Liver (tissue), 9 donors: Measurements from ENCODE around the gene DDX46. TPM values are rescaled to one million over a fixed set of nuclear protein-coding genes. Genes with fewer than 3 reads are reported as not detected.
A peak's percentile ranks its signal among the peaks of the same experiment; 100 is the strongest.

Source experiments
- DNase-seq: peaks from one replicate; pipeline ENCODE4 v3.0.0-alpha.2; 2017; ENCODE audit warnings: low spot score
- H3K27ac ChIP-seq, 2 donors: one replicate each; pipeline ENCODE4 v1.7.0; 2013; ENCODE audit warnings: inconsistent platforms in 2 of 2, low read length in 2 of 2, control low read depth in 1 of 2, low read depth in 1 of 2, mild to moderate bottlenecking in 1 of 2
- H3K27me3 ChIP-seq, 4 donors: one replicate each; pipeline versions ENCODE4 v1.6.1 to v1.7.0; 2013; ENCODE audit warnings: low read length in 3 of 4, inconsistent platforms in 1 of 4, mild to moderate bottlenecking in 1 of 4, moderate library complexity in 1 of 4; ENCODE audit not compliant: control insufficient read depth in 4 of 4, insufficient read depth in 4 of 4
- H3K36me3 ChIP-seq, 4 donors: one replicate each; pipeline versions ENCODE4 v1.6.1 to v1.7.0; 2013; ENCODE audit warnings: low read length in 3 of 4, mild to moderate bottlenecking in 3 of 4, low read depth in 1 of 4, moderate library complexity in 1 of 4; ENCODE audit not compliant: control insufficient read depth in 4 of 4, insufficient read depth in 3 of 4
- H3K4me1 ChIP-seq, 4 donors: one replicate each; pipeline versions ENCODE4 v1.6.1 to v1.7.0; 2013; ENCODE audit warnings: low read length in 3 of 4, mild to moderate bottlenecking in 3 of 4, moderate library complexity in 1 of 4; ENCODE audit not compliant: control insufficient read depth in 4 of 4, insufficient read depth in 4 of 4
- H3K4me3 ChIP-seq, 3 donors: one replicate each; pipeline versions ENCODE4 v1.6.1 to v1.7.0; 2013; ENCODE audit warnings: low read length in 3 of 3, control low read depth in 1 of 3, low read depth in 1 of 3, mild to moderate bottlenecking in 1 of 3
- H3K9ac ChIP-seq, 2 donors: one replicate each; pipeline ENCODE4 v1.7.0; 2013; ENCODE audit warnings: low read length in 2 of 2, mild to moderate bottlenecking in 2 of 2, moderate library complexity in 2 of 2, control low read depth in 1 of 2, low read depth in 1 of 2
- H3K9me3 ChIP-seq, 4 donors: one replicate each; pipeline versions ENCODE4 v1.6.1 to v1.7.0; 2013; ENCODE audit warnings: low read length in 3 of 4; ENCODE audit not compliant: control insufficient read depth in 4 of 4
- ATF3 ChIP-seq: IDR thresholded peaks from 2 replicates; pipeline ENCODE4 v1.6.1; 2016; ENCODE audit warnings: antibody characterized with exemption
- CTCF ChIP-seq: fragments of 150-350 bp; IDR thresholded peaks from 2 replicates; pipeline ENCODE4 v1.5.1; 2017; ENCODE audit warnings: improper control_type of control experiment, low read depth, low read length; ENCODE audit not compliant: missing input control
- EGR1 ChIP-seq, 2 donors: IDR thresholded peaks; 2 replicates each; pipeline ENCODE4 v1.6.1; 2016 to 2018; ENCODE audit warnings: antibody characterized with exemption in 2 of 2, low read depth in 2 of 2
- FOXA1 ChIP-seq: IDR thresholded peaks from 2 replicates; pipeline ENCODE4 v1.6.1; 2016; ENCODE audit warnings: antibody characterized with exemption
- FOXA2 ChIP-seq: IDR thresholded peaks from 2 replicates; pipeline ENCODE4 v1.6.1; 2016; ENCODE audit warnings: antibody characterized with exemption
- GABPA ChIP-seq, 2 donors: IDR thresholded peaks in 1 of 2; conservative IDR thresholded peaks in 1 of 2; 2 replicates each; pipeline ENCODE4 v1.6.1; 2016; ENCODE audit warnings: antibody characterized with exemption in 2 of 2, mild to moderate bottlenecking in 1 of 2, moderate library complexity in 1 of 2
- HNF4A ChIP-seq, 2 donors: conservative IDR thresholded peaks; 2 replicates each; pipeline ENCODE4 v1.6.1; 2016; ENCODE audit warnings: antibody characterized with exemption in 2 of 2, mild to moderate bottlenecking in 2 of 2
- HNF4G ChIP-seq: IDR thresholded peaks from 2 replicates; pipeline ENCODE4 v1.6.1; 2016; ENCODE audit warnings: antibody characterized with exemption
- JUND ChIP-seq, 2 donors: IDR thresholded peaks; 2 replicates each; pipeline ENCODE4 v1.6.1; 2016; ENCODE audit warnings: antibody characterized with exemption in 2 of 2
- MAX ChIP-seq: IDR thresholded peaks from 2 replicates; pipeline ENCODE4 v1.6.1; 2016; ENCODE audit warnings: antibody characterized with exemption
- NR2F2 ChIP-seq: IDR thresholded peaks from 2 replicates; pipeline ENCODE4 v1.6.1; 2016; ENCODE audit warnings: antibody characterized with exemption
- RAD21 ChIP-seq, 2 donors: IDR thresholded peaks; 2 replicates each; pipeline ENCODE4 v1.6.1; 2016; ENCODE audit warnings: antibody characterized with exemption in 2 of 2, mild to moderate bottlenecking in 2 of 2
- REST ChIP-seq: IDR thresholded peaks from 2 replicates; pipeline ENCODE4 v1.6.1; 2016; ENCODE audit warnings: antibody characterized with exemption, mild to moderate bottlenecking
- RXRA ChIP-seq, 2 donors: IDR thresholded peaks; 2 replicates each; pipeline ENCODE4 v1.6.1; 2017 to 2018; ENCODE audit warnings: antibody characterized with exemption in 2 of 2, mild to moderate bottlenecking in 1 of 2
- SP1 ChIP-seq: IDR thresholded peaks from 2 replicates; pipeline ENCODE4 v1.6.1; 2018; ENCODE audit warnings: antibody characterized with exemption, mild to moderate bottlenecking
- TAF1 ChIP-seq: conservative IDR thresholded peaks from 2 replicates; pipeline ENCODE4 v1.6.1; 2016; ENCODE audit warnings: antibody characterized with exemption, mild to moderate bottlenecking
- YY1 ChIP-seq: IDR thresholded peaks from 2 replicates; pipeline ENCODE4 v1.6.1; 2016; ENCODE audit warnings: antibody characterized with exemption, mild to moderate bottlenecking
- ZBTB33 ChIP-seq: IDR thresholded peaks from 2 replicates; pipeline ENCODE4 v1.6.1; 2016; ENCODE audit warnings: antibody characterized with exemption
- WGBS: extraction: QIAGEN DNeasy Blood & Tissue Kit; methylation state at CpG from one replicate; pipeline ENCODE4 v1.1.7; 2013; 5-methylcytosine and 5-hydroxymethylcytosine counted together
- polyA plus RNA-seq, 2 donors: library from polyadenylated mRNA; stranded (reverse) in 1 of 2; unstranded in 1 of 2; fragments of 200-250 nt in 1 of 2; fragments of >200 nt in 1 of 2; fragmentation: Nextera tagmentation in 1 of 2; extraction: Ambion mirVana in 1 of 2; gene quantifications; one replicate each; pipeline versions ENCODE4 v1.2.1 to v1.2.3, GENCODE V29; 2013 to 2015
- total RNA-seq, 2 donors: library from RNA; depleted of rRNA; stranded (reverse); fragments of >200 nt; gene quantifications; one replicate each; pipeline ENCODE4 v1.2.3, GENCODE V29; 2014
- donor health status: healthy.
- donor health status: healthy.
- donor health status: healthy.
- donor health status: healthy.
- donor health status: healthy.

DDX46 gene
- total and polyA plus RNA-seq, 4 donors: 11.2 to 24.3 (median 16.0) TPM

- Histone ChIP-seq H3K9ac (peak within 1 kb of the TSS; percentile 83 to 86), H3K9me3 (no peaks in the 10 kb centered on the region), H3K27ac (peak within 1 kb of the TSS; percentile 83 to 91), H3K27me3 (no peaks in the 10 kb centered on the region), H3K4me3 (peak within 1 kb of the TSS; percentile 72 to 95 (median 95)), H3K36me3 (peaks cover 0 to 2% (median 0%) of the 10 kb centered on the region in 4 donors), H3K4me1 (peaks cover 0 to 19% (median 6%) of the 10 kb centered on the region in 4 donors)
- peak; percentile 68 for TF ChIP-seq SP1
- TF ChIP-seq TAF1: peak; percentile 32
- peak; percentile 99 for TF ChIP-seq YY1
- peak; percentile 9 to 32 for TF ChIP-seq HNF4A (conservative IDR thresholded peaks at IDR 0.05)
- no peak for TF ChIP-seq NR2F2
- peak; percentile 24 for TF ChIP-seq FOXA2
- TF ChIP-seq RAD21 (IDR thresholded peaks at IDR 0.05): peak; percentile 48 to 67
- peak; percentile 65 for TF ChIP-seq REST
- no peak for TF ChIP-seq HNF4G
- TF ChIP-seq MAX: peak; percentile 54
- TF ChIP-seq ATF3: no peak
- peak in 1 of 2 donors; percentile 34 for TF ChIP-seq JUND (IDR thresholded peaks at IDR 0.05)
- peak; percentile 20 to 29 for TF ChIP-seq RXRA (IDR thresholded peaks at IDR 0.05)
- no peak for TF ChIP-seq GABPA (IDR thresholded peaks at IDR 0.05 in 1 of 2, conservative IDR thresholded peaks at IDR 0.05 in 1 of 2)
- TF ChIP-seq CTCF: peak; percentile 38
- TF ChIP-seq FOXA1: no peak
- TF ChIP-seq EGR1 (IDR thresholded peaks at IDR 0.05; ENCODE audit: low read depth in 2 of 2): no peak
- peak; percentile 30 for TF ChIP-seq ZBTB33
- peak; percentile 96 for DNase-seq
- under 1% methylated on average over 66 of the region's 66 CpGs for WGBS
These were observed 20.2 kb upstream of the DDX46 start, which contains the start of gene CAMLG for GRCh38 chr5:134738133-134738962. Gene CAMLG, plus strand, starts transcription at chr5:134738548. Its CDS starts 73 bp downstream, at chr5:134738621.
